ENCODE results near the gene BRWD1.

The BRWD1 gene

GRCh38 chr21:39216290-39216689 is 97.1 kb downstream of the BRWD1 start:
- Histone ChIP-seq H3K36me3 (ENCODE audit: control insufficient read depth, low read length) (peaks cover 89% of the 10 kb centered on the region), H3K79me2 (ENCODE audit: control insufficient read depth, low read length) (no peaks in the 10 kb centered on the region), H4K20me1 (ENCODE audit: control insufficient read depth, insufficient read depth, low read depth, low read length) (no peaks in the 10 kb centered on the region), H3F3A (ENCODE audit: control insufficient read depth, insufficient read depth) (peaks cover 12% of the 10 kb centered on the region; the same call in 1 of the 2 replicates), H3K27ac (ENCODE audit: low read depth, low read length) (no peak overlapping the region), H3K4me2 (ENCODE audit: low read length) (no peak overlapping the region), H3K4me3 (ENCODE audit: low read length) (no peak overlapping the region), H3K9me3 (ENCODE audit: control insufficient read depth, insufficient read depth, low read length) (no peaks in the 10 kb centered on the region), H3K9me2 (replicated peaks; ENCODE audit: control insufficient read depth, low read length) (no peaks in the 10 kb centered on the region), H3K27me3 (ENCODE audit: control insufficient read depth, low read length) (no peaks in the 10 kb centered on the region), H3K4me1 (ENCODE audit: control insufficient read depth, low read length) (no peaks in the 10 kb centered on the region)
- no peak for TF ChIP-seq EZH2phosphoT487 (IDR thresholded peaks at IDR 0.05; ENCODE audit: borderline replicate concordance, low read length)
- TF ChIP-seq CTCF (IDR thresholded peaks at IDR 0.05; ENCODE audit: low read depth, low read length, poor library complexity, severe bottlenecking) = no peak

- no peak for TF ChIP-seq CTCF (IDR thresholded peaks at IDR 0.05; ENCODE audit: low read depth, low read length, poor library complexity, severe bottlenecking)
- TF ChIP-seq EZH2phosphoT487 (IDR thresholded peaks at IDR 0.05; ENCODE audit: borderline replicate concordance, low read length) = no peak
- H4K20me1 ChIP-seq (ENCODE audit: control insufficient read depth, insufficient read depth, low read depth, low read length) = no peaks in the 10 kb centered on the region
Observed at GRCh38 chr21:39215078-39215477, 98.4 kb downstream of the BRWD1 start.

GRCh38 chr21:39209334-39209688 is 104.1 kb downstream of the BRWD1 start:
- Histone ChIP-seq H3K27ac (ENCODE audit: low read depth, low read length) (no peak overlapping the region), H3K27me3 (ENCODE audit: control insufficient read depth, low read length) (no peaks in the 10 kb centered on the region), H3K4me2 (ENCODE audit: low read length) (no peak overlapping the region), H3K4me3 (ENCODE audit: low read length) (no peak overlapping the region), H3F3A (ENCODE audit: control insufficient read depth, insufficient read depth) (peaks cover 9% of the 10 kb centered on the region; the same call in 1 of the 2 replicates), H3K9me2 (replicated peaks; ENCODE audit: control insufficient read depth, low read length) (no peaks in the 10 kb centered on the region), H4K20me1 (ENCODE audit: control insufficient read depth, insufficient read depth, low read depth, low read length) (no peaks in the 10 kb centered on the region), H3K4me1 (ENCODE audit: control insufficient read depth, low read length) (no peaks in the 10 kb centered on the region), H3K36me3 (ENCODE audit: control insufficient read depth, low read length) (peaks cover 98% of the 10 kb centered on the region), H3K9me3 (ENCODE audit: control insufficient read depth, insufficient read depth, low read length) (no peaks in the 10 kb centered on the region), H3K79me2 (ENCODE audit: control insufficient read depth, low read length) (0 out of 2 replicates have a peak, but pooled peaks cover 2% of the 10 kb centered on the region)
- TF ChIP-seq EZH2phosphoT487 (IDR thresholded peaks at IDR 0.05; ENCODE audit: borderline replicate concordance, low read length) = no peak
- no peak for TF ChIP-seq CTCF (IDR thresholded peaks at IDR 0.05; ENCODE audit: low read depth, low read length, poor library complexity, severe bottlenecking)

More at GRCh38 chr21:39215078-39215477, 98.4 kb downstream of the BRWD1 start:
- Histone ChIP-seq H3K27me3 (ENCODE audit: control insufficient read depth, low read length) (no peaks in the 10 kb centered on the region), H3K4me3 (ENCODE audit: low read length) (no peak overlapping the region), H3K4me2 (ENCODE audit: low read length) (no peak overlapping the region), H3K27ac (ENCODE audit: low read depth, low read length) (no peak overlapping the region), H3K36me3 (ENCODE audit: control insufficient read depth, low read length) (peaks cover 92% of the 10 kb centered on the region), H3F3A (ENCODE audit: control insufficient read depth, insufficient read depth) (peaks cover 12% of the 10 kb centered on the region; the same call in 1 of the 2 replicates), H3K4me1 (ENCODE audit: control insufficient read depth, low read length) (no peaks in the 10 kb centered on the region), H3K9me3 (ENCODE audit: control insufficient read depth, insufficient read depth, low read length) (no peaks in the 10 kb centered on the region), H3K79me2 (ENCODE audit: control insufficient read depth, low read length) (no peaks in the 10 kb centered on the region), H3K9me2 (replicated peaks; ENCODE audit: control insufficient read depth, low read length) (no peaks in the 10 kb centered on the region)
